Stomach (tissue), 9 donors: ENCODE measurements around the gene GRHL3. TPM values are rescaled to one million over a fixed set of nuclear protein-coding genes. Genes with fewer than 3 reads are reported as not detected.

ENCODE experiments used
- DNase-seq, 2 donors: peaks; one replicate each; pipeline versions ENCODE4 v3.0.0 to v3.0.0-alpha.2; 2013 to 2019
- H3K27ac ChIP-seq, 5 donors: fragments of 200-600 bp in 4 of 5; sonication (generic) in 4 of 5; one replicate each; pipeline ENCODE4 v1.5.1; 2013 to 2019; ENCODE audit warnings: mild to moderate bottlenecking in 1 of 5, moderate library complexity in 1 of 5
- H3K27me3 ChIP-seq, 3 donors: fragments of 200-600 bp; sonication (generic); one replicate each; pipeline ENCODE4 v1.5.1; 2017 to 2019; ENCODE audit warnings: mixed run types in 1 of 3
- H3K36me3 ChIP-seq, 4 donors: fragments of 200-600 bp; sonication (generic); 1 replicate in 3 of 4; 2 replicates in 1 of 4; pipeline ENCODE4 v1.5.1; 2016 to 2019
- H3K4me1 ChIP-seq, 4 donors: fragments of 200-600 bp; sonication (generic); one replicate each; pipeline ENCODE4 v1.5.1; 2016 to 2019
- H3K4me3 ChIP-seq, 4 donors: fragments of 200-600 bp; sonication (generic) in 3 of 4; one replicate each; pipeline ENCODE4 v1.5.1; 2016 to 2019; ENCODE audit warnings: mild to moderate bottlenecking in 1 of 4
- H3K9me3 ChIP-seq, 4 donors: fragments of 200-600 bp; sonication (generic); one replicate each; pipeline ENCODE4 v1.5.1; 2016 to 2019
- CTCF ChIP-seq, 7 experiments: fragments of 450-650 bp in 4 of 7; fragments of 200-600 bp in 3 of 7; sonication (generic) in 3 of 7; IDR thresholded peaks; one replicate each; pipeline ENCODE4 v1.5.1; 2016 to 2019; ENCODE audit warnings: antibody characterized with exemption in 7 of 7, control low read depth in 2 of 7, mild to moderate bottlenecking in 1 of 7
- EP300 ChIP-seq: sonication (generic); formaldehyde crosslinking; IDR thresholded peaks from one replicate; pipeline ENCODE4 v1.6.1; 2017; ENCODE audit warnings: antibody characterized with exemption
- POLR2A ChIP-seq, 4 donors: fragments of 450-650 bp; IDR thresholded peaks; one replicate each; pipeline ENCODE4 v1.6.1; 2016; ENCODE audit warnings: antibody characterized with exemption in 4 of 4, control low read depth in 2 of 4, mild to moderate bottlenecking in 1 of 4, moderate library complexity in 1 of 4
- POLR2AphosphoS5 ChIP-seq, 3 donors: sonication (generic); formaldehyde crosslinking; IDR thresholded peaks; one replicate each; pipeline ENCODE4 v1.6.1; 2016; ENCODE audit warnings: antibody characterized with exemption in 3 of 3
- WGBS, 5 donors: extraction: QIAGEN DNeasy Blood & Tissue Kit in 3 of 5; methylation state at CpG; one replicate each; pipeline versions ENCODE4 v1.1.5 to v1.1.7; 2013 to 2018; 5-methylcytosine and 5-hydroxymethylcytosine counted together
- intact Hi-C: fragments of 100-400 bp; cut with DNase I; formaldehyde crosslinking; loops from one replicate; pipeline ENCODE4 v1.15.1; 2023; ENCODE audit warnings: low total_unique reads
- polyA plus RNA-seq, 3 donors: library from polyadenylated mRNA; stranded (reverse); fragments of 200-250 nt; gene quantifications; one replicate each; pipeline ENCODE4 v1.2.3, GENCODE V29; 2013
- total RNA-seq, 5 donors: library from RNA; depleted of rRNA; stranded (reverse); fragments of >200 nt; gene quantifications; one replicate each; pipeline versions ENCODE4 v1.1.0 to v1.2.3, GENCODE V29; 2014 to 2016
- donor health status: healthy with polysubstance abuse.
- donor health status: Bipolar disorder and iron deficiency.
- donor health status: healthy.

GRHL3 gene
- total and polyA plus RNA-seq, 8 donors: 0.19 to 13.9 (median 0.67) TPM; not detected in 4

GRCh38 chr1:24340770-24341169 is 21.6 kb downstream of the GRHL3 start:
- no peak for TF ChIP-seq POLR2A (IDR thresholded peaks at IDR 0.05)
- no peak for TF ChIP-seq POLR2AphosphoS5 (IDR thresholded peaks at IDR 0.05)
- TF ChIP-seq CTCF (IDR thresholded peaks at IDR 0.05): no peak
- no peak for TF ChIP-seq EP300
- Histone ChIP-seq H3K4me1 (no peaks in the 10 kb centered on the region), H3K4me3 (no peak overlapping the region), H3K36me3 (no peaks in the 10 kb centered on the region), H3K9me3 (no peaks in the 10 kb centered on the region), H3K27ac (no peak overlapping the region), H3K27me3 (no peaks in the 10 kb centered on the region)
- DNase-seq: no peak
- intact Hi-C loops: no loop called here
- WGBS, 5 donors: 78 to 87% (median 80%) methylated on average over 7 to 8 of the region's 8 CpGs

GRCh38 chr1:24341260-24341659 is 22.1 kb downstream of the GRHL3 start:
- no peaks in the 10 kb centered on the region for H3K36me3 ChIP-seq
- H3K4me3 ChIP-seq: no peak overlapping the region
- no peak for TF ChIP-seq POLR2A (IDR thresholded peaks at IDR 0.05)
- TF ChIP-seq POLR2AphosphoS5 (IDR thresholded peaks at IDR 0.05): no peak
- no peak for TF ChIP-seq CTCF (IDR thresholded peaks at IDR 0.05)
- no peak for TF ChIP-seq EP300
- no peak overlapping the region for H3K27ac ChIP-seq
- no peaks in the 10 kb centered on the region for H3K9me3 ChIP-seq
- peak in 1 of 2 donors; percentile 38 for DNase-seq
- 65 to 84% (median 75%) methylated on average over 5 to 8 of the region's 8 CpGs for WGBS, 5 donors
- intact Hi-C loops: no loop called here
- no peaks in the 10 kb centered on the region for H3K4me1 ChIP-seq
- H3K27me3 ChIP-seq: no peaks in the 10 kb centered on the region

- intact Hi-C loops: no loop called here
- H3K4me1 ChIP-seq: no peaks in the 10 kb centered on the region
- DNase-seq: no peak
- H3K27ac ChIP-seq: no peak overlapping the region
- TF ChIP-seq EP300 (no peak), POLR2AphosphoS5 (IDR thresholded peaks at IDR 0.05) (no peak)
- H3K4me3 ChIP-seq: no peak overlapping the region
- no peaks in the 10 kb centered on the region for H3K9me3 ChIP-seq
- 71 to 88% (median 75%) methylated on average over 7 to 13 of the region's 13 CpGs for WGBS, 5 donors
- H3K36me3 ChIP-seq: no peaks in the 10 kb centered on the region
- H3K27me3 ChIP-seq: no peaks in the 10 kb centered on the region
Measured at GRCh38 chr1:24343412-24344089, 24.4 kb downstream of the GRHL3 start.

- 83 to 89% (median 85%) methylated on average over 6 to 8 of the region's 8 CpGs for WGBS, 5 donors
- H3K9me3 ChIP-seq: no peaks in the 10 kb centered on the region
- no peak for TF ChIP-seq POLR2A (IDR thresholded peaks at IDR 0.05)
- no peak for TF ChIP-seq CTCF (IDR thresholded peaks at IDR 0.05)
- no peak for TF ChIP-seq EP300
- no peak for TF ChIP-seq POLR2AphosphoS5 (IDR thresholded peaks at IDR 0.05)
- H3K4me1 ChIP-seq: no peaks in the 10 kb centered on the region
- intact Hi-C loops: no loop called here
- no peak overlapping the region for H3K27ac ChIP-seq
- DNase-seq: no peak
- no peaks in the 10 kb centered on the region for H3K36me3 ChIP-seq
- H3K4me3 ChIP-seq: no peak overlapping the region
- H3K27me3 ChIP-seq: no peaks in the 10 kb centered on the region
Measured at GRCh38 chr1:24344090-24344742, 25.1 kb downstream of the GRHL3 start.

- H3K9me3 ChIP-seq: no peaks in the 10 kb centered on the region
- no peak overlapping the region for H3K4me3 ChIP-seq
- H3K27ac ChIP-seq: no peak overlapping the region
- H3K4me1 ChIP-seq: no peaks in the 10 kb centered on the region
- H3K36me3 ChIP-seq: no peaks in the 10 kb centered on the region
- TF ChIP-seq CTCF (IDR thresholded peaks at IDR 0.05): no peak
- no peak for TF ChIP-seq POLR2AphosphoS5 (IDR thresholded peaks at IDR 0.05)
- TF ChIP-seq EP300: no peak
- TF ChIP-seq POLR2A (IDR thresholded peaks at IDR 0.05): no peak
- intact Hi-C loops: no loop called here
- DNase-seq: no peak
- H3K27me3 ChIP-seq: no peaks in the 10 kb centered on the region
- 62 to 94% (median 80%) methylated on average over 5 of the region's 5 CpGs for WGBS, 5 donors
Measured at GRCh38 chr1:24345334-24345733, 26.2 kb downstream of the GRHL3 start.
